HL-60 (cell line): ENCODE measurements around the gene ICAM3.

Experiments used
- DNase-seq, 2 experiments: peaks; one replicate each; pipeline ENCODE4 v3.0.0-alpha.2; 2010 to 2020; ENCODE audit warnings: low read depth in 1 of 2, low spot score in 1 of 2
- H3K27ac ChIP-seq: fragments of 250-450 bp; sonication (Bioruptor Pico); replicated peaks from 2 replicates; pipeline ENCODE4 v1.5.1; 2020; ENCODE audit warnings: mild to moderate bottlenecking, moderate library complexity
- H3K27me3 ChIP-seq: fragments of 250-450 bp; sonication (Bioruptor Pico); 2 replicates; pipeline ENCODE4 v1.5.1; 2021; ENCODE audit warnings: mild to moderate bottlenecking, moderate library complexity; ENCODE audit not compliant: insufficient read depth, poor library complexity, severe bottlenecking
- H3K4me3 ChIP-seq: replicated peaks from 2 replicates; pipeline ENCODE4 v1.5.1; 2011; ENCODE audit warnings: mild to moderate bottlenecking, control low read depth, low read length; ENCODE audit not compliant: insufficient read depth
- GABPA ChIP-seq: IDR thresholded peaks from 2 replicates; pipeline ENCODE4 v1.6.1; 2012; ENCODE audit warnings: low read depth
- POLR2AphosphoS5 ChIP-seq: IDR thresholded peaks from 2 replicates; pipeline ENCODE4 v1.6.1; 2012; ENCODE audit warnings: low read depth
- SPI1 ChIP-seq: IDR thresholded peaks from 2 replicates; pipeline ENCODE4 v1.6.1; 2012; ENCODE audit warnings: low read depth, mild to moderate bottlenecking, borderline replicate concordance
- TF ChIP-seq, protein P1 (sequence below): IDR thresholded peaks from 2 replicates; pipeline ENCODE4 v1.6.1; 2012; ENCODE audit warnings: low read depth; ENCODE audit not compliant: insufficient replicate concordance
- TF ChIP-seq, protein P2 (sequence below): IDR thresholded peaks from one replicate; pipeline ENCODE4 v1.5.1; 2011; ENCODE audit warnings: low read length, control low read depth, inconsistent platforms; ENCODE audit not compliant: insufficient read depth

The ICAM3 gene

DNA sequence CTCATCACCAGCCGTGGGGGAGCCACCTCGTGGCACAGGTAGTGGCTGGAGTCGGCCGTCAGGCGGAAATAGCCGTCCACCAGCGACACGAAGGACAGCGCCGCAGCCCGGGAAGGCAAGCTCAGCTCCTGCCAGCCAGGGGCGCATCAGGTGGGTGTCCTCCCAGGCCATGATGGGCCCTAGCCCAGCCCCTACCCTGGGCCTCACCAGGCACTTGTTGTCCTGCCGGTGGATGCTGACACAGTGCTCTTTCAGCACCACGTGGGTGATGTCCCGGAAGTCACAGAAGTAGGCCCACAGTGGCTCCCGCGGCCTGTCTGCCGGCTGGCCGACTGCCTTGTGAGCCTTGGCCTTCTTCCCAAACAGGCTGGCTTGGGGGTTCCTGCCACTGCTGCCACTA lies 25.2 kb upstream of the ICAM3 start:
- H3K27me3 ChIP-seq = no peaks in the 10 kb centered on the region
- H3K4me3 ChIP-seq = no peak overlapping the region
- no peak for DNase-seq
- TF ChIP-seq GABPA (no peak), SPI1 (no peak), POLR2AphosphoS5 (no peak)
- TF ChIP-seq, protein P1, sequence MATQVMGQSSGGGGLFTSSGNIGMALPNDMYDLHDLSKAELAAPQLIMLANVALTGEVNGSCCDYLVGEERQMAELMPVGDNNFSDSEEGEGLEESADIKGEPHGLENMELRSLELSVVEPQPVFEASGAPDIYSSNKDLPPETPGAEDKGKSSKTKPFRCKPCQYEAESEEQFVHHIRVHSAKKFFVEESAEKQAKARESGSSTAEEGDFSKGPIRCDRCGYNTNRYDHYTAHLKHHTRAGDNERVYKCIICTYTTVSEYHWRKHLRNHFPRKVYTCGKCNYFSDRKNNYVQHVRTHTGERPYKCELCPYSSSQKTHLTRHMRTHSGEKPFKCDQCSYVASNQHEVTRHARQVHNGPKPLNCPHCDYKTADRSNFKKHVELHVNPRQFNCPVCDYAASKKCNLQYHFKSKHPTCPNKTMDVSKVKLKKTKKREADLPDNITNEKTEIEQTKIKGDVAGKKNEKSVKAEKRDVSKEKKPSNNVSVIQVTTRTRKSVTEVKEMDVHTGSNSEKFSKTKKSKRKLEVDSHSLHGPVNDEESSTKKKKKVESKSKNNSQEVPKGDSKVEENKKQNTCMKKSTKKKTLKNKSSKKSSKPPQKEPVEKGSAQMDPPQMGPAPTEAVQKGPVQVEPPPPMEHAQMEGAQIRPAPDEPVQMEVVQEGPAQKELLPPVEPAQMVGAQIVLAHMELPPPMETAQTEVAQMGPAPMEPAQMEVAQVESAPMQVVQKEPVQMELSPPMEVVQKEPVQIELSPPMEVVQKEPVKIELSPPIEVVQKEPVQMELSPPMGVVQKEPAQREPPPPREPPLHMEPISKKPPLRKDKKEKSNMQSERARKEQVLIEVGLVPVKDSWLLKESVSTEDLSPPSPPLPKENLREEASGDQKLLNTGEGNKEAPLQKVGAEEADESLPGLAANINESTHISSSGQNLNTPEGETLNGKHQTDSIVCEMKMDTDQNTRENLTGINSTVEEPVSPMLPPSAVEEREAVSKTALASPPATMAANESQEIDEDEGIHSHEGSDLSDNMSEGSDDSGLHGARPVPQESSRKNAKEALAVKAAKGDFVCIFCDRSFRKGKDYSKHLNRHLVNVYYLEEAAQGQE = no peak
- TF ChIP-seq, protein P2, sequence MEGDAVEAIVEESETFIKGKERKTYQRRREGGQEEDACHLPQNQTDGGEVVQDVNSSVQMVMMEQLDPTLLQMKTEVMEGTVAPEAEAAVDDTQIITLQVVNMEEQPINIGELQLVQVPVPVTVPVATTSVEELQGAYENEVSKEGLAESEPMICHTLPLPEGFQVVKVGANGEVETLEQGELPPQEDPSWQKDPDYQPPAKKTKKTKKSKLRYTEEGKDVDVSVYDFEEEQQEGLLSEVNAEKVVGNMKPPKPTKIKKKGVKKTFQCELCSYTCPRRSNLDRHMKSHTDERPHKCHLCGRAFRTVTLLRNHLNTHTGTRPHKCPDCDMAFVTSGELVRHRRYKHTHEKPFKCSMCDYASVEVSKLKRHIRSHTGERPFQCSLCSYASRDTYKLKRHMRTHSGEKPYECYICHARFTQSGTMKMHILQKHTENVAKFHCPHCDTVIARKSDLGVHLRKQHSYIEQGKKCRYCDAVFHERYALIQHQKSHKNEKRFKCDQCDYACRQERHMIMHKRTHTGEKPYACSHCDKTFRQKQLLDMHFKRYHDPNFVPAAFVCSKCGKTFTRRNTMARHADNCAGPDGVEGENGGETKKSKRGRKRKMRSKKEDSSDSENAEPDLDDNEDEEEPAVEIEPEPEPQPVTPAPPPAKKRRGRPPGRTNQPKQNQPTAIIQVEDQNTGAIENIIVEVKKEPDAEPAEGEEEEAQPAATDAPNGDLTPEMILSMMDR = no peak
- no peak overlapping the region for H3K27ac ChIP-seq

- Histone ChIP-seq H3K4me3 (no peak overlapping the region), H3K27ac (no peak overlapping the region), H3K27me3 (no peaks in the 10 kb centered on the region)
- TF ChIP-seq, protein P2 = no peak
- TF ChIP-seq SPI1 (no peak), GABPA (no peak), POLR2AphosphoS5 (no peak)
- TF ChIP-seq, protein P1 = no peak
- no peak for DNase-seq
These were observed 24.4 kb upstream of the ICAM3 start for GRCh38 chr19:10363789-10364281.

DNA sequence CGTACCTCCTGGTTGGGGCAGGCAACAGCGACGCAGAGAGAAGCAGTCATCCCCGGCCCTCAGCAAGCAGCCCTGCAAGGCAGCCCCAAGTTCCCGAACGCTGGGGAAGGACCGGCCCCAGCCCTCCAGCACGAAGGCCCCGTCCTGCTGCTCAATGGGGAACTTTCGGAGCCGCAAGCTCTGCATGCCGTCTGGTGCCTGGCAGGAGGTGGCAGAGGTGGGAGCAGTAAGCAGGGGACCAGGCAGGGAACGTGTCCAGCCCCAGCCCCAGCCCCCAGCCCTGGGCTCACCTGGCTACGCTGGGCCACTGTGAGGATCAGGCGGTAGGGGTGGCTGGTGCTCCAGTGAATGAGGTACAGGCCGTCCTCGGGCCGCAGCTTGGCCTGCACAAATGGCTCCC lies 22.8 kb upstream of the ICAM3 start:
- TF ChIP-seq POLR2AphosphoS5 (no peak), SPI1 (no peak), GABPA (no peak)
- TF ChIP-seq, protein P1 = no peak
- TF ChIP-seq, protein P2 = no peak
- H3K27me3 ChIP-seq = no peaks in the 10 kb centered on the region
- no peak overlapping the region for H3K27ac ChIP-seq
- H3K4me3 ChIP-seq = no peak overlapping the region
- no peak for DNase-seq
